HFF-Myc (cell line): Measurements from ENCODE around the gene FXYD2.

Experiments used
- DNase-seq: peaks from one replicate; pipeline ENCODE4 v3.0.0-alpha.2; 2011; ENCODE audit warnings: low read depth; ENCODE audit errors: extremely low read depth
- H3K4me3 ChIP-seq: replicated peaks from 2 replicates; pipeline ENCODE4 v1.5.1; 2011; ENCODE audit warnings: low read depth, mild to moderate bottlenecking, control low read depth, low read length
- TF ChIP-seq, protein P1 (sequence below): IDR thresholded peaks from 2 replicates; pipeline ENCODE4 v1.5.1; 2012; ENCODE audit warnings: mild to moderate bottlenecking, low read depth, low read length, control low read depth; ENCODE audit errors: missing control alignments

FXYD2 gene

DNA sequence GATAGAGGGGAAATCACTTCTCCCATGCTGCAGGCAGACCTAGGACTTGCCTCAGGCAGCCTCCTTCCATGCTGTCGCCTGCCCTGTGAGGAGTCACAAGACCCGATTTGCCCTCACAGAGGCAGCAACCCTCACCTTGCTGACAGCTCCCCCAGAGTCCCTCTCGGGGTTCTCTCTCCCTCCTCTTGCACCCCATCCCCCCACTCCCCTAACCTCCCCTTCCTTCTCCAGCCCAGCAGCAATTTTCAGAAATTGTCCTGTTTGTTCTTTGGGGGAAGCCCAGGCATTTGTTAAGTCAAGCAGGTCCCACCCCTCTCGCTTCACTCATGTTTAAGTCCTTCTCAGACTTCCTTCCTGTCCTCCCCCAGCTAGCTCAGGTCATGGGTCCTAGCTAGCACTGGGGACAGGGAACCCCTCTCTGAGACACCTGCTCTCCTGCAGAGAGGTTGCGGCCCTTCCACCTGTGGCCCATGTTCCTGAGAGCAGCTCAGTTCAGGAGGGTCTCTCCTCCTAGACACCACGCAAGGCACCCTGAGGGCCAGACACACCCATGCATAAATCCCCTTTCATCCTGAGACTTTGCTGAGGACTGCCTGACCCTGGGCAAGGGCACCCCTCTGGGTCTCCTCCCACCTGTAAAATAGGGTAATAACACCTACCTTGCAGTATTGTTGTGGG is 6.3 kb upstream of the FXYD2 start:
- DNase-seq: no peak
- TF ChIP-seq, protein P1, sequence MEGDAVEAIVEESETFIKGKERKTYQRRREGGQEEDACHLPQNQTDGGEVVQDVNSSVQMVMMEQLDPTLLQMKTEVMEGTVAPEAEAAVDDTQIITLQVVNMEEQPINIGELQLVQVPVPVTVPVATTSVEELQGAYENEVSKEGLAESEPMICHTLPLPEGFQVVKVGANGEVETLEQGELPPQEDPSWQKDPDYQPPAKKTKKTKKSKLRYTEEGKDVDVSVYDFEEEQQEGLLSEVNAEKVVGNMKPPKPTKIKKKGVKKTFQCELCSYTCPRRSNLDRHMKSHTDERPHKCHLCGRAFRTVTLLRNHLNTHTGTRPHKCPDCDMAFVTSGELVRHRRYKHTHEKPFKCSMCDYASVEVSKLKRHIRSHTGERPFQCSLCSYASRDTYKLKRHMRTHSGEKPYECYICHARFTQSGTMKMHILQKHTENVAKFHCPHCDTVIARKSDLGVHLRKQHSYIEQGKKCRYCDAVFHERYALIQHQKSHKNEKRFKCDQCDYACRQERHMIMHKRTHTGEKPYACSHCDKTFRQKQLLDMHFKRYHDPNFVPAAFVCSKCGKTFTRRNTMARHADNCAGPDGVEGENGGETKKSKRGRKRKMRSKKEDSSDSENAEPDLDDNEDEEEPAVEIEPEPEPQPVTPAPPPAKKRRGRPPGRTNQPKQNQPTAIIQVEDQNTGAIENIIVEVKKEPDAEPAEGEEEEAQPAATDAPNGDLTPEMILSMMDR: no peak
- no peak overlapping the region for H3K4me3 ChIP-seq

DNA sequence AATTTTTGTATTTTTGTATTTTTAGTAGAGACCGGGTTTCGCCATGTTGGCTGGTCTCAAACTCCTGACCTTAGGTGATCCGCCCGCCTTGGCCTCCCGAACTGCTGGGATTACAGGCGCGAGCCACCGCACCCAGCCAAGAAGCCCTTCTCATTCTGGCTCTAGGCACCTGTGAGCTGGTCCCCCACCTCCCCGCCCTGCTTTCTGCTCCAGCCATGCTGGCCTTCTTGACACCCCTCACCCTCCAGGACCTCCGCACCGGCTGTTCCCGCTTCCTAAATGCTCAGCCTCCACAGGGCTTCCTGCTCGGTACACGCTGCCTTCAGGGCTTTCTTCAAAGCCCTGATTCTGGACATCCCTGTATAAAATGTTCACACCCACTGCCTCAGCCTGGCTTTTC is 5.5 kb upstream of the FXYD2 start:
- no peak overlapping the region for H3K4me3 ChIP-seq
- TF ChIP-seq, protein P1: no peak
- DNase-seq: no peak

DNA sequence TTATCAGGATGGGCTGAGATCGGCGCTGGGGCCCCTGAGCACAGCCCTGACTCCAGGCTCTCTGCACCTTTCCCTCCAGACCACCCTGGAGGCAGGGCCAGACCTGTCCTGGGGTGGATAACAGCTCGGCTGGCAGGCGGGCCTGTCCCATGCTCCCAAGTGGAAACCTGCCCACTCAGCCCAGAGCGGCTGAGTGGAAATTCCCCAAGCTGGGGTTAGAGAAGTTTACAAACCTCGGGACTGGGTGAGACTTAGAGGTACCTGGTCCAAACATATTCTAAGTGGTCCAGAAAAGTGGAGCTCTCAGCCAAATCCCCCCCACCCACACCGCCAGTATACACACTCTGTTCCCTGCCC is 4.8 kb upstream of the FXYD2 start:
- DNase-seq: no peak
- H3K4me3 ChIP-seq: no peak overlapping the region
- TF ChIP-seq, protein P1: no peak

DNA sequence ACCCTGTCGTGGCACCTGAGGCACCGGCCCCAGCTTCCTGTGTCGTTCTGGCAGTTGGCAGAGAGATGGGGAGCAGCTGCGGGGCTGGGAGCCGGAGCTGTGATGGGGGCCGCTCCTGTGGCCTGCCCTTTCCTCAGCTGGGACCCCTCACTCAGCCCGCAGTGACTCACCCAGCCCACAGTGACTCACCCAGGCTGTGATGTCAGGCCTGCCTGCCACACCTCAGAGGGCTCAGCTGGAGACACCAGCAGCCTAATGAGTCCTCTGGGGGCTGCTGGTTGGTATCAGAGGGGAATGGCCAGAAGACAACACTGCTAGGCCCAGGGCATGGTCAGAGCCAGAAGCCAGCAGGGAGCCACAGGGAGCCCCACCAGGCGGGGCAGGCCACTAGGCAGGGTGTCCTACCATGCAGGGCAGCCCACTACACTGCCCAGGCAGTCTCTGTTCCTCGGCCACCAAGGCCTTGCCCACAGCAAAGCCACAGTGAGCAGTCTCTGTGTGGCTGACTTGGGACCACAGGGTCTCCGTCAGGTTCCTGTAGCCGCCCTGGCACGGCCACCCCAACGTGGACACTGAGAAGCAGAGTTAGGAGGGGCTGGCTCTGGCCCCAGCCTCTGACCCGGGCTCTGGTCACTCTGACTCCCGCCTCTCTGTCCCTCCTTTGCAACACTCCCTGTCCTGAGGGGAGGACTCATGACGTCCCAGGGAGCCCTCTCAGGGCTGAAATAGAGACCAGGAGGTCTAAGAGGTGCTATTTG is 4.2 kb upstream of the FXYD2 start:
- no peak for DNase-seq
- TF ChIP-seq, protein P1: no peak
- no peak overlapping the region for H3K4me3 ChIP-seq

DNA sequence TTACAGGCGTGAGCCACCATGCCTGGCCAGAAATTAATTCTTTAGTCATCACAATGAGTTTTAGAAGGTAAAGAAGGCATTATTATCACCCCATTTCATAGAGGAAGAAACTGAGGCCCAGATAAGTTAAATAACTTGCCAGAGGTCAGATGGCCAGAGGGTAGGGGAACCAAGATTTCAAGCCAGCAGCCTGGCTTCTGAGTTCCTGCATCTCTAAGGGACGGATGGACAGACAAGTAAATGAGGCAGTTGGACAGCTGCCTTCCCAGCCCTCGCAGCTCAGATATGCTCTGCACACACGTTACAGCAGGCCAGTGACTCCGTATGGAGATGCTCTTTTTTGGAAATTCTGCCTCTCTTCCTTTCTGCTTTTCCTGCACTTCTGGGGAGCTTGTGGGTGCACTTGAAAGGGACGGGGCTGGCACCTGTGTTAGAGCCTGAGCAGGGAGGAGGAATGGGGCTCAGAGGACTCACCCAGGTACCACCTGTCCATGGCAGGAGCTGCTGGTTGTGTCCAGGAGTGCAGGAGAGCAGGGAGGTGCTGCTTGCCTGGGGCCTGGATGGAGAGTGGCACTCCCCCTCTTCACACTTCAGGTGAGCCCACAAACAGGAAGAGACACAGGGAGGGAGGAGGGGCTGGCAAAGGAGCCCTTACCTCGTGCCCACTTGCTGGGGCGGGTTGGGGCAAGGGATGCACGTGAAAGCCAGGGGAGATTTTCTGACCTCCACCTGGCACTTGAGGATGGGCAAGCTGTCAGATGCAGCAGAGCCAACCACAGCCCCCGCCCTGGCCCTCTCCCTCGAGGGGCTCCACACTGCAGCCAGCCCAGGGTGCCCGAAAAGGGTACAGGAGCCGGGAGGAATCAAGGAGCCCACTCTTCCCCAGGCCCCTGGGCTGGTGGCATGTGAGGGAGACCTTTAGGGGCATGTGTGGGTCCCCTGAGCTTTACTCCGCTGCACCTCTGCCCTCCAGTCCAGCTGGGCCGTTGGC is 3.3 kb upstream of the FXYD2 start:
- TF ChIP-seq, protein P1: no peak
- no peak overlapping the region for H3K4me3 ChIP-seq
- no peak for DNase-seq

DNA sequence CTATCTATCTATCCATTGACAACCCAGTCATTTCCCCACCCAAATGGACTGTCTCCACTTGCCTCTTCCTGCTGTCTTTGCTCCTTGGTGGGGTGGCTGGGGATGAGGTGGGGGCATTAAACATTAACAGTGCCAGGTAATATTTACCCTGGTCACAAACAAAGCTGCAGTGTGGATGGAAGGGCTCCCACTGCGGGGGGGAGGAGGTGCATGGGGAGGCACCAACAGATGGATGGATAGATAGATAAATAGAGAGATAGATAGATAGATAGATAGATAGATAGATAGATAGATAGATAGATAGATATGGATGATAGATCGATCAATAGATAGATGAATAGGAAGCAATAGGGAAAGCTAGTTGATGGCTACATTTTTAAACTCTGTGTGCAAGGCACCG is 2.3 kb upstream of the FXYD2 start:
- H3K4me3 ChIP-seq: no peak overlapping the region
- DNase-seq: no peak
- TF ChIP-seq, protein P1: no peak
